KG1 (cell line): ENCODE data around the gene ARHGAP6.
"Not testable (repeated sequence)": the region's sequence is repeated elsewhere in the genome, so short reads cannot be mapped to it uniquely, and the experiment has no call there.

Source experiments
- DNase-seq: peaks from one replicate; lab custom pipeline; 2025; lab: John Stamatoyannopoulos, UW

Gene ARHGAP6

DNA sequence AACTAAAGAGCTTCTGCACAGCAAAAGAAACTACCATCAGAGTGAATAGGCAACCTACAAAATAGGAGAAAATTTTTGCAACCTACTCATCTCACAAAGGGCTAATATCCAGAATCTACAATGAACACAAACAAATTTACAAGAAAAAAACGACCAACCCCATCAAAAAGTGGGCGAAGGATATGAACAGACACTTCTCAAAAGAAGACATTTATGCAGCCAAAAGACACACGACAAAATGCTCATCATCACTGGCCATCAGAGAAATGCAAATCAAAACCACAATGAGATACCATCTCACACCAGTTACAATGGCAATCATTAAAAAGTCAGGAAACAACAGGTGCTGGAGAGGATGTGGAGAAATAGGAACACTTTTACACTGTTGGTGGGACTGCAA, 304.1 kb downstream of the ARHGAP6 start:
- not testable (repeated sequence) for DNase-seq

- DNase-seq: not testable (repeated sequence)
These were observed 309.8 kb downstream of the ARHGAP6 start for GRCh38 chrX:11355944-11356343.

GRCh38 chrX:11355259-11355909, 310.3 kb downstream of the ARHGAP6 start:
- DNase-seq: no peak

GRCh38 chrX:11352296-11352741, 313.4 kb downstream of the ARHGAP6 start:
- DNase-seq: no peak

GRCh38 chrX:11351375-11352295, 314.1 kb downstream of the ARHGAP6 start:
- no peak for DNase-seq

DNA sequence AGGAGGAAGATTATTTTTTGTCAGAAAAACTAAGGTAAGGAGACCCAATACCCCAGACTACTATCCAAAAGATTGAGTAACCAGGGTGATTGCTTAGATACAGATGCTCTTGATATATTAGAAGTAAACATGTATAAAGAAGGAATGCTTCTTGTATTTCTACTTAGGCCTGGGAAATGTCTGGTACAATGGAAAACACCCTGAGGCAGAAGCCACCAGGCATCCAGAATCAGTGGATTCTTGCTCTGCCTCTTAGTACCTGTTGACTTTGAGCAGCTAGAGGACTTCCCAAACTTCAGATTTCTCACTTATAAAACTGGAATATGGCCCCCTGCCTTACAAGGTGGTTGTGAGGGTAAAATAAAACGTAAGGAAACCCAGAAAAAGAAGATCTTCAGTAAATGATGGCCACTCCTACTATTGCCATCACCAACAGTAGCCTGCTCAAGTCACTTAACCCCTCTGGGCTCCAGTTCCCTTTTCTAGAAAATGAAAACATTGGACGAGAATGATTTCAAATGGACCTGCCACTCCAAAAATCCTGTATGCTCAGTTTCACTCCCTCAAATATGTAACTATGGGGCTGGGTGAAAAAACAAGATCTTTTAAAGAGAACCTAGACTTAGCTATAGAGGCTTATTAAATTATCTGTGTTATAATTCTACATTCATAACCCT, 315.9 kb downstream of the ARHGAP6 start:
- DNase-seq: no peak

DNA sequence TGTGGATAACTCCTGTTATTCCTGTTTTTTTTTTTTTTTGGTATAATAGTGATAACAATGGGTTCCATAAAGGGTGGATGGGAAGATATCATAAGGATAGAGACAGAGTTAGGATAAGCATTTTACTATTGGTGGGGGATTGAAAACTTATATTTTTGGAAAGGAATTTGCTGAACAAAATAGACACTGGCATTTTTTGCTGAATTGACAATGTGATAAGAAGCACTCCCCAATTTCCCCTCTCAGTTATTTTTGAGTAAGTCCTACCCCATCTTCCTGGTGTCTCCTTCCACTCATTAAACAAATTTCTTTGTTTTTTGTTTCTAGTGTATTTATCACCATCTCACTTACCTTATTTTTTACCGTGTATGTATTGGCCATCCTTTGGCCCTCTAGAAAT, 316.7 kb downstream of the ARHGAP6 start:
- DNase-seq: no peak

- DNase-seq: no peak
These were observed 318.4 kb downstream of the ARHGAP6 start for GRCh38 chrX:11347300-11347699.

DNA sequence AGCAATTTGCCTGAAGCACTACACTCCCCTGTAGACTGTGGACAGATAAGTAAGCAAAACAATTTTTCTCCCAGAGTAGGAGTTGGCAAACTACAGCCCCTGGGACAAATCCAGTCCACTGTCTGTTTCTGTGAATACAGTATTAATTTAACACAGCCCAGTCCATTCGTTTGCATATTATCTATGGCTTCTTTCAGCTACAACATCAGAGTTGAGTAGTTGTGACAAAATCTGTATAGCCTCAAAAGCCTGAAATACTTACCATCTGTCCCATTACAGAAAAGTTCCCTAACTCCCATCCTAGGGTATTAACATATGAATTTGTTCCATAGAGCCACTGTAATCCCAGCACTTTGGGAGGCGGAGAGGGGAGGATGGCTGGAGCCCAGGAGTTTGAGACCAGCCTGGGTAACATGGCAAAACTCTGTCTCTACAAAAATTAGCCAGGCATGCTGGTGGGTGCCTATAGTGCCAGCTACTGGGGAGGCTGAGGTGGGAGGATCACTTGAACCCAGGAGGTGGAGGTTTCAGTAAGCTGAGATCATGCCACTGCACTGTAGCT, 319.5 kb downstream of the ARHGAP6 start:
- DNase-seq: no peak

DNA sequence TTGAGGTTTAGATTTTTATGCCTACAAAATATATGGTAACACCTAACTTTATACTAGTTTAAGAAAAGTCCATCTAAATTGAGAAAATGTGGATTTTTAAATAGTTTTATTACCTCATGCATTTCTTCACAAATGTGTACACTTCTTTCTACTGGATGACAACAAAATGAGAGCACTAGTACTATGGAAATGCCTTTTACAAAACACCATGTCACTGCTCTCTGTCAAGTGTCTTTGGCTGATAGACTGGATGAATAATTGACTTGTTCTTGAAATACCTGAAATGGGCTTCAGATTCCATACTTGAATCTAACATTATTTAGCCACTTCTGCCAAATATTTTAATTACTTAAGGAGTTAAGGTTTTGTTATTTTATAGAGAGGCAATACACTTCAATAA, 323.0 kb downstream of the ARHGAP6 start:
- no peak for DNase-seq

GRCh38 chrX:11341274-11342201, 324.2 kb downstream of the ARHGAP6 start:
- no peak for DNase-seq

- no peak for DNase-seq
These were observed 328.3 kb downstream of the ARHGAP6 start for GRCh38 chrX:11337292-11338009.

DNA sequence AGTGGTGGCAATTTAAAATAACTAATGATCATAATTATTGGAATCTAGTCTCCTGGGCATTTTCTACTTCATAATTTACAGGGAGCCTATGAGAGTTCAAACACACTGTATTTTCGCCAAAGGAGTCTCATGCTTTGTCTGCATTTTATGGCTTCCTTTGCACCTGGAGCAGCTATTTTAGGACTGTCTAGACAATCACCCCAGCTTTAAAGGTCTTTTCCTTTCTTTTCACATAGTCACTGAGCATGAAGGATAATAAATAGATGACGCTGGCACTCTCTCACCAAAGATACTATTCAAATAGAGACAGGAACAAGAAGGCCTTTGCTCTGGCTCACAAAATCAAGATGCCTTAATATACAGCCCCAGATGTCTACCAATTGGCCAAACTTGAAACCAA, 329.5 kb downstream of the ARHGAP6 start:
- DNase-seq: no peak

- no peak for DNase-seq
These were observed 331.6 kb downstream of the ARHGAP6 start for GRCh38 chrX:11334165-11334564.

GRCh38 chrX:11331788-11332187, 333.9 kb downstream of the ARHGAP6 start:
- DNase-seq: no peak

- DNase-seq: no peak
These were observed 336.7 kb downstream of the ARHGAP6 start for GRCh38 chrX:11329021-11329420.

DNA sequence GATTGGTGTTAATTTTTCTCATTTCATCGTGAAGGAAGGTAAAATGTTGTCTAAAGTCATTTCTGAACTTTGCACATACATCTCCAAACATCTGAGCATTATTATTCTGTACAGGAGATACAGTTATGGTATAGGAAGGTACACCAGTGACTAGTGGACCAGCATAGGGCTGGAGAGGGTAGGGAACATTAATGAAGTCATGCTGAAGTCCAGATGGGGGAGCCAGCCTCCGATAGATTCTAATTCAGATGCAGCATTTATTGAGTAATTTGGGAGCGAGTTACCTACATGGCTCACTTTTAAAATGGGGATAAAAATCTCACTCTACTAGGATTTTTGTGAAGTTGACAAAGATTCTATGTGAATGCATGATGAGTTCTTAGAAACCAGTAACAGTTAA, 337.6 kb downstream of the ARHGAP6 start:
- DNase-seq: no peak

DNA sequence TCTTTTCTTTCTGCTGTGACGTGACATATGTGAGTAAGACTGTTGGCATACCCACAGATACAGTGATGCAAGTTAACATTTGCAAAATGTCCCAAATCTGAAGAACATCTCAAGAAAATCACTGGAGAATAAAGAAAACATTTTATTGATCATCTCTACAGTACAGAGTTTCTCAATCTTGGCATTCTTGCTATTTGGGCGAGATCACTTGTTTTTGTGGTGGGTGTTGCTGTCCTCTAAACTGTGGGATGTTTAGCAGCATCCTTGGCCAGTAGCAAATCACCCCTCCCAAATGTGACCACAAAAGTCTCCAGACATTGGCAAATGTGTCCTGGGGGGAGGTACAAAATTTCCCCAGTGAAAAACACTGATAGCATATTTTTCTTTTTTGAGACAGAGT, 343.7 kb downstream of the ARHGAP6 start:
- DNase-seq: no peak

GRCh38 chrX:11319806-11320520, 345.8 kb downstream of the ARHGAP6 start:
- DNase-seq: no peak

DNA sequence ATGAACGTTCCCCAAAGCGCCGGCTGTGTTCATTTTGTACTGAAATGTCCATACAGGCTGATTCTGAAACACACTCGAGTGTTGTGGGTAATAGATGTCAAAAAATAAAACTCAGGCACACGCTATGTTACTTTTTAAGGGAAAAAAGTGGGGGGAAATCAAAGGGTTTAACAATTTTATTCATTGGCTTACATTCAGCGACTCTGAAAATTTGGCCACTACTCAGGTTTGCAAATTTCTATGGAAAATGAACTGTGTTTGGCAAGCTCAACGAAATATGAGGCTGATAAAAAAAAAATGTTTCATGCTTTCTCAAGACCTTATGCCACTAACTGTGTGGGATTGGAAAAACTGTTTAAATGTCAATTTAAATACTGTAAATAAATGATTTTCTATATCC, 354.0 kb downstream of the ARHGAP6 start:
- DNase-seq: no peak
